G401 (cell line): Measurements from ENCODE around the gene KMO. TPM values are rescaled to one million over a fixed set of nuclear protein-coding genes. Genes with fewer than 3 reads are reported as not detected.
A peak's percentile ranks its signal among the peaks of the same experiment; 100 is the strongest.

ENCODE experiments used
- DNase-seq: peaks from one replicate; pipeline ENCODE4 v3.0.0-alpha.2; 2015; ENCODE audit warnings: low spot score
- in situ Hi-C: cut with HindIII; loops from 2 replicates; pipeline ENCODE4 v1.10.0; 2016; ENCODE audit warnings: low sequenced_read_pairs, mixed read lengths
- total RNA-seq: library from RNA; depleted of rRNA; stranded (reverse); fragments of >200 nt; shearing (Covaris generic); gene quantifications from 2 replicates; pipeline ENCODE4 v1.2.3, GENCODE V29; 2014; rRNA removed

The KMO gene
- not detected in 2 replicates for total RNA-seq

DNA sequence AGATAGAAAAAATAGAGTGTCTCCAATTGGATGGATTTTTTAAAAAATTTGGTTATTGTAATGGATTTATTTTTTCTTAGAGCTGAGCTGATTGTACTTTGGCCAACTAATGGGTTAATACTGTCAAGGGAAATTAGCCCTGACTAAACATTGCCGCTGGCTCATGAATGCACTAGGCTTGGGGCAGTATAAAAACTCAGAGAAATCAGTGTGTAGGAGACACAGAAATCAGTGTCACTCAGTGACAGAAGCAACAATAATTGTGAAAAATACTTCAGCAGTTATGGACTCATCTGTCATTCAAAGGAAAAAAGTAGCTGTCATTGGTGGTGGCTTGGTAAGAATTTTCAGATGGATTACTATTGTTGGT, at the start of gene KMO:
Gene KMO, plus strand, starts transcription at position 217 of the 370 bp plus-strand sequence. Its CDS starts 67 bp downstream, at position 284.
- in situ Hi-C loops = no loop called here
- DNase-seq = no peak

DNA sequence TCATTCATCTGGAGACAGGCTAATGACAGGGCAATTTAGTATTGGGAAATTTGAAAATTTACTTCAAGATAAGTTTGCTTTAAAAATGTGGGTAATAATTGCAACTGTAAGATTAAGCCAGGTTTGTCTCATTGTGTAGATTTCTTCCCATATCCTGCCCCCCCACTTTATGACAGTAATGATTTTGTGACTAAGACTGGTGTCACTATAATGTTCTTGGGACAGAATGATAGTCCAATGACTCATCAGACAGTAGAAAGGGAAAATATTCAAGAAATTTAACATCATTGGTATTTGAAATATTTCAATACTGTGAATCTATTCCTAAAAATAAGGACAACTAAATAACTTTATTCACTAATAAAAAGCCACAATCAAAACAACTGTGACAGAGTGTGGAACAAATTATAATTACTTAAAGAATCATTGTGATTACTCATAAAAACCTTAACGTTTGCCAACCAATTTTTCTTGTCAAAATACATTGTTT, 49.4 kb upstream of the KMO start:
- DNase-seq = no peak

DNA sequence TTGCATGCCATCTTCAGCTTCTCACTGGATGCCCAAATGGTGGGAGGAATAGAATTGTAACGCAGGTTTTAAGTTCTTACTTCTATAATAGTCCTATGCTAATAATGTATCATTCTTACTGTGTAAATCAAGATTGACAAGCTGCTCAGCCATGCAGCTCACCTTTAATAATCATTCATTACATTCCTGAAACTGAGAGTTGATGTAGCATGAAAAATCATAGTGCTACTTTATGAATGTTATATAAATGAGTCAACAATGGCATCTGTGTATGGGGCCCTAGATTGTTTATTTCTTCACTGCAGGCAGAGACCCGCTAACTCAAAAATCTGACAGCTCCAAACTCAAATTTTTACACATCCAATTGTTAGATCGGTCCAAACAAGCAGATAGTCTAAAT, 47.0 kb upstream of the KMO start:
- in situ Hi-C loops = no loop called here
- no peak for DNase-seq

More for the DNA sequence above, 49.4 kb upstream of the KMO start:
- in situ Hi-C loops = no loop called here

DNA sequence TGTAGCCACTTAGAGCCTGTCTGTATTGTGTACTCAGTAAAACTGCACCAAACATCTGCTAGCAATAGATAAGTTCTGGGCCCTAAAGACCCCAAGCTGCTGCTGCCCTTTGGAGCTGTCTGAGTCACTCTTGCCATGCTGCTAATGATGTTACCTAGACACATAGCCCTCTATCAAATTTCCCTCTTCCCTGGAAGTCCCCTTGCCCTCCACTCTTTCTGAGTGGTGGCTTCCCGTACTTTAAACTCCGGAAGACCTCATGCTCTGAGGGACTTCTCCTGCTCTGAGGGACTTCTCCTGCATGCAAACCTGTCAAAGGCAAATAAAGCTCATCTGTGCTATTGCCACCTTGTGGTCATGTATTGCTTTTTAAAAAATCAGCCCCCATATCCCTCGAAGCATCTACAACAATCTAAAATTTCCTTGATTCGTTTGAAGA, 46.6 kb upstream of the KMO start:
- no peak for DNase-seq
- in situ Hi-C loops = no loop called here

DNA sequence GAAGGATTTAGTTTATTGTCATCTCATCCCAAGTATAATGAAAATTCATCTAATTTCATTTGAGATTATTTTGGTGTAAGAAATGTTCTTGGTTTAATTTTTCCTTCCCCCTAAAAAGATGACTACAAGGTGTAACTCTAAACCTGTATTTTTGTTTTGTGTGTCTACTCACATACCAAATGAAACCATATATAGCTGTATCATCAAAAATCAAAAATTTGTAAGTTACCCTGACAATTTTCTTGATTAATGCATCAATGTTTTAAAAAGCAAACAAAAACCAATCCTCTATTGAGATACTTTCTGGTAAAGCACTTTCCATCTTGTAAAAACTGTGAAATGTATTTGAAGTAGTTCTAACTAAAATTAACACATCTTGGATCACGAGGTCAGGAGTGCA, 43.4 kb upstream of the KMO start:
- in situ Hi-C loops = no loop called here
- DNase-seq = no peak

DNA sequence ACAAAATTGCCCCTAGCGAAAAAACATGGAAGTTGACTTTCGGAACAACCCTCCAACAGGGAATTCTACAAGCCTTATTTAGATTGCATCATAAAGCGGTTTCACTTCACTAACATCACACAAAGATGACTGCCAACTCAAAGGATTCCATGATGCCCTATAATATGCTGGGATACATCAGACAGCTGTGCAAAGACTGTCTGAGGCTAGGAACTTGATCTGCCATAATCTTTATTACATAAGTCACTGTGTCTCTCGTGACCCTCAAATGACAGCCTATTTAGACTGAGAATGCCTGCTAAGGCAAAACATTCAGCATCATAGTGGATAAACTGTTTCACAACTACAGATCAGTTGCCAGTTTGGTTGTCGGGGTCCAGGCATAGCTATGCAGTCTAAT, 36.4 kb upstream of the KMO start:
- in situ Hi-C loops = no loop called here
- DNase-seq = no peak

DNA sequence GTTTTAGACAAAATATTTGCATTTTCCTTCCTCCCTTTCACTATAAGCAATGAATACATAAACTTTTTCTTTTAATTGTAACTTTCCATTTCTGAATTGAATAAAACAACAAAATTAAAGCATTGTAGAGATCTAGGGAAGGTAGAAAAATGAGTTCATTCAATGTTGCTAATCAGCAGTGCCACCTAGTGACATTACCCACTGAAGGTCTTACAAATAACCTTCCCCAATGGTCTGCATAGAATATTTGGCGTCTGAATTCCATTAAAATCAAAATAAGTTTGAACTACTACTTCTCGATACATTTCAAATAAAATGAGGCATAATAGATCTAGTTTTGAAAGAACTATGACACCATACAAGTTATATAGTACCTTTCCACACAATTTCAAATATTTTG, 32.3 kb upstream of the KMO start:
- in situ Hi-C loops = no loop called here
- peak; percentile 86 for DNase-seq

DNA sequence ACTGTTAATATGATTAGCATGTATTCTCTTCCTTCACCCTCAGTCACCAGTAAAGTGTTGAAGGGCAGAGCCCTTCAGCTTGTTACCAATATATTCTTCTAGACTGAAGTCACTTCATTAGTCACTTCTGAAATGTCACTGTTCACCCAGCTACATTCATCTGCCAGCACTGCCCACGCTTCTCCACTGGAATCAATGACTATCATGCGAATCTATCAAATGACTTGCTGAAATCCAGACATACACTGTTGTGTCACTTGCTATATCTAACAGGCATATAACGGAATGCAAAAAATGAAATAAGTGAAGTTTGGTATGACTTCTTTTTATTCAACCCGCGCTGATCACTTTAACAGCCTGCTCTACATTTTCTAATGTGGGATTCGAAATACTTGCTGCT, 28.7 kb upstream of the KMO start:
- in situ Hi-C loops = no loop called here
- no peak for DNase-seq

DNA sequence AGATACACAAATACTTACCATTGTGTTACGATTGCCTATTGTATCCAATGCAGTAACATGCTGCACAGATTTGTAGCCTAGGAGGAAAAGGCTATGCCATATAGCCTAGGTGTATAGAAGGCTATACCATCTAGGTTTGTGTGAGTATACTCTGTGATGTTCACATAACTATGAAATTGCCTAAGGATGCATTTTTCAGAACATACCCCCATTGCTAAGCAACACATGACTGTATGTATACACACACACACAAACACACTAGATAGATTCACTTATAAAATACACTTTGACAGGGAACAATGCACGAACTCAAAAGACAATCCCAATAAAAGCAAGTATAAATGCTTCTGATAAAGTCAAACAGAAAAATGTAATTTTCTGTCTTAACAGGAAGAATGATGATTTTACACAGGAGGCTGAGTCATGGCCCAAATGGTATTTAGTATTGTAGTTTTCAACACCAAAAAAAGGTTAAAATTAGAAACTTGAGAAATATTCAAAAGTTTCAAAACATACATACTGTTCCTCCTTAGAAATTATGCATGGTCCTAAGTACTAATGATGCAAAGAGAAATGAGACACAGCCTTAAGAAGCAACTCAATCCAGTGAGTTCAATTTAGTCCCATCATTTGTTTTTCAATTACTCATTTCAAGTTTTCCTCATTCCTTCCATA, 24.9 kb upstream of the KMO start:
- no peak for DNase-seq
- in situ Hi-C loops = no loop called here

DNA sequence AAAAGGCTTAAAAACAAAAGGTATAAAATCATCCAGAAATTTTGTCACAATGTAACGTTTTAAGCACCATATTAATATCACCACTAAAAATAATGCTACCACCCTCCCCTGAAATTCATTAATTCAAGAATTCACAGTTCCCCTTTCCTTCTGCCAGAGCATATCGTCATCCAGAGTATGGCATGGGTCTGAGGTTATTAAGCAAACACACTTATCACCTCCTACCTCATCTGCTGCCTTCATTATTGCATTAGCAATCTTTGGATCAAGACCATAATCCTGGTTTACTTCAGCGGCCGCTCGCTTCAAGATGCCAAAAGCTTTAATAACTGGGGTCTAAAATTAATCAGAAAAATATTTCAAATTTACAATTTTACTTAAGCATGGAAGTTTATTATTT, 18.8 kb upstream of the KMO start:
- in situ Hi-C loops = no loop called here
- DNase-seq = no peak

DNA sequence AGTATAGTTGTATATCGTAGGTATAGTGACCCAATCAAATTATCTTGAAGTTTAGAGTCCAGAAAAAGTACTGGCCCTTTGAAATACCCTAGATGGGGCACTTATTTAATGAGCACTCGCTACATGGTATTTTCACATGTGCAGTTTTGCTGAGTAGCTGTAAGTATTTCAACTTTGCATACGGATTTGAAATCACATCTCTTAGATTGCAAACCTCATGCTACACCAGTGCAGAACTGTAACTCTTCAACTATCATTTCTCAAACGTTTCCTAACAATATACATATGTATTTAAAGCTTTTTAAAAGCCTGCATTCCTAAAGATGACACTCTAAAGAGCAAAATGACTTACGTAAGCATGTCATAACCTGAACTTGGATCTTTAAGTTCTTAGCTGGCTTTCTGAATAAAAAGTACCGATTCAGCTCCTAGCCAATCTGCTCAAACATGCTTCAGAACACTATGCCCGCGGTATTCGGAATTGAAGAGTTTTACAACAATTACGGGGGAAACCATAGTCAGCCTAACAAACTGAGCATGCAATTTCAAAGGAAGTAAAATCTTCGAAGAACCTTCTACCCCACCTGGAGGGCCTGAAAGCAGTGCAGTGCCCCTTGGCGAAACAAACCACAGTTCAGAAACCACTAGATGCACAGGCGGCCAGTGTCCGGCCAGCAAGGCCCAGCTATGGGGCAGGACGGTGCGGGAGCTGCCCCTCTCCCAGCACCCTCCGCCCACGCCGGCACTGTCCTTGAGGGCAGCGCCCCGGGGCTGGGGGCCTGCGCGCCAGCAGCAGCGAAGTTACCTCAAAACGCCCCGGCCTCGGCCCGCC, 13.5 kb upstream of the KMO start:
- in situ Hi-C loops = no loop called here
- DNase-seq = peak; percentile 39

DNA sequence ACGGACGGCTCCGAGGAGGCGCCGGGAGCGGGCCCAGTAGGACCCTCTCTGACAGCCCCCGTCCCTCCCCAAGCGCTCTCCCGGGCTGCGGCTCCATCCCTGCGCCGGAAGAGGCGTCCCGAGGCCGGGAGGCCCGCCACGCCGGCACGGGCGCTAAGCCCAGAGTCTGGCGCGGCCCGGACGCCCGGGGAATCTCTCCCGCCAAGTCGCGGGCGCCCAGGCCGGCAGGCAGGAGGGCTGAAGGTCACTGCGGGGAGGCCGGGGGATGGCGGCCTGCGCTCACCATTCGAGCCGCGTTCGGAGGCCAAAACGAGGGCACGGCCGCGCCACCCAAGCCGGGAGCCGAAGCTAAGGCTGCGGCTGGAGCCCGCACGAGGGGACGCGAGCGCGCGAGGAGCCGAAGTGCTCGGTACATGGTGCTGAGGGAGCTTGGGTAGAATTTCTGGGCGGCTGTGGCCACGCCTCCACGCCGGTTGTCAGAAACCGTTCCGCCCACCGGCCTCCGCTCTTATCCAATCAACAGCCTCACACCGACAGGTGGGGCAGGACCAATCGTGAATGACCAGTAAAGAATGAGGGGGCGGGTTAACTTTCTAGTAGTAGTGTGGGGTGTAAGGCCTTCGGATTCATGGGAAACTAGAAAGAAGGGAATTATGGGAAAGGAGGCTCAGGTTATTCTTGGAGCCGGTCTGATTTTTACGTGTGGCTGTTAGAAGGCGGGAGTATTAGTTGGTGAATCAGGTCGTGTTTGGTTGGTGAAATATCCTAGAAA, 12.7 kb upstream of the KMO start, which contains the start of gene FH:
Gene FH, minus strand, starts transcription at position 448 of the 772 bp plus-strand sequence. Its CDS starts 33 bp downstream, at position 415.
- peak; percentile 100 for DNase-seq
- in situ Hi-C loops = no loop called here

DNA sequence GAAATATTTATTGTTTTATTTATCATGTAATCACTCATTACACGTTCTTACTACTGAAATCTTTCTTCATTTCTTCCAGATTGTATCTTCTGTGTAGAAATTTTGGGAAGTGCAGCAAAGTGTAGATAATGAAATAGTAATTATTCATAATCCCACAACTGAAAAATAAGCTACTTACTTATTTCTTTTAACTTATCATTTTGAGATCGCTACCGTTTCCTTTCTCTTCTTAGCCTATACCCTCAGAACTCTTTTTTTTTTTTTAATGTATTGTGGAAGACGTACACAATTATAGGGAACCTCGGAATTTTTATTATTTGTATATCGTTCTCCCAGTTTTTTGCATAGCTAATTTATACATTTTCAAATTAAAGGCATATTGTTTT, 12.1 kb upstream of the KMO start:
- in situ Hi-C loops = no loop called here
- no peak for DNase-seq

DNA sequence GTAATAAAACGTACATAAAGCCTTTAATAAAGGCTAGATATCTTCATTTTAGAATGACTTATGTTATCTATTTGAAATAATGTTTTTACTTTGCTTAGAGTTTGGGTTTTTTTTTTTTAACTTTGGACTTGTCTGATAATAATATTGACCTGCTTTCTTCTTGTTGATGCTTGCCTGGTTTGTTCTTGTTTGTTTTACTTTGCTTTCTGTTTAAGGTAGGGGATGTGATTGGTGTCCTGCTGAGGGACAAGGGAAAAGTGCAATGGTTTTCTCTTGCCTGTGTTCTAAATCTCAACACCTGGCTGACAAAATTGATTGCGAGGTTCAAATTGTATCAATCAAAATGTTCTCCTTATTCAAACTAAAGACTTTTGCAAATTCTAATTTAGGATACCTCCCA, 10.5 kb upstream of the KMO start:
- in situ Hi-C loops = no loop called here
- no peak for DNase-seq

DNA sequence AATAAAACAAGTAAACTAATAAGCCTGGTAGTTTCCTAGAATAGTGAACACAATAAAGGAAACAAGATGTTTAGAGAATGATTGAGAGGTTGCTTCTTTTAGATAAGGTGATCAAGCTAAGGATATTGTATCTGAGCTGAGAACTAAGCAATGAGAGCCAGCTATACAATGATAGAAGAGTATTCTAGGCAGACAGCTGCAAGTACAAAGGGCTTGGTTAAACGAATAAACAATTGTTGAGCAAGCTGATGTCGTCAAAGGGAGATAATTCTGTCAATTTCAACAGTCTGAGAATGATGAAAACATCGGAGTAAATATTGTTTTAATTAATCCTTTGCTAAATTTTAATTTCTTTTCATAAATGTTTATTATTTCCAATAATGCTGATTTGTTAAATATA, 7.2 kb upstream of the KMO start:
- in situ Hi-C loops = no loop called here
- DNase-seq = no peak

DNA sequence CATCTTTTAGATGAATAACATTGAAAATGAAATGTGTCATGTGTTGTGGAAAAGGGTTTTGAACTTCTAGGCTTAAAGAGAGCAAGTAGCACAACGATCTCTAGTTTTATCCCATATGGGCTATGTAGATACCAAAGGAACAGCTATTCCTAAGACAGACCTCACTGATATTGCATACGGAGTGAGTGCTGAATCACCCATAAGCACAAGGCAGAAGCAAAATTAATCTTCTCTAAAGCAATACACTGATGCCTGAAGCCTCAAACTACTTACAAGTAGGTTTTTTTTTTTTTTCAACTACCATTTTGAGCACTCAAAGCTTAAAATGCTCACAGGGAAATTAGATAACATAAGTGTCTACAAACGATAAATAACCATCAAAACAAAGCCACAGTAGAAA, 5.0 kb upstream of the KMO start:
- no peak for DNase-seq

DNA sequence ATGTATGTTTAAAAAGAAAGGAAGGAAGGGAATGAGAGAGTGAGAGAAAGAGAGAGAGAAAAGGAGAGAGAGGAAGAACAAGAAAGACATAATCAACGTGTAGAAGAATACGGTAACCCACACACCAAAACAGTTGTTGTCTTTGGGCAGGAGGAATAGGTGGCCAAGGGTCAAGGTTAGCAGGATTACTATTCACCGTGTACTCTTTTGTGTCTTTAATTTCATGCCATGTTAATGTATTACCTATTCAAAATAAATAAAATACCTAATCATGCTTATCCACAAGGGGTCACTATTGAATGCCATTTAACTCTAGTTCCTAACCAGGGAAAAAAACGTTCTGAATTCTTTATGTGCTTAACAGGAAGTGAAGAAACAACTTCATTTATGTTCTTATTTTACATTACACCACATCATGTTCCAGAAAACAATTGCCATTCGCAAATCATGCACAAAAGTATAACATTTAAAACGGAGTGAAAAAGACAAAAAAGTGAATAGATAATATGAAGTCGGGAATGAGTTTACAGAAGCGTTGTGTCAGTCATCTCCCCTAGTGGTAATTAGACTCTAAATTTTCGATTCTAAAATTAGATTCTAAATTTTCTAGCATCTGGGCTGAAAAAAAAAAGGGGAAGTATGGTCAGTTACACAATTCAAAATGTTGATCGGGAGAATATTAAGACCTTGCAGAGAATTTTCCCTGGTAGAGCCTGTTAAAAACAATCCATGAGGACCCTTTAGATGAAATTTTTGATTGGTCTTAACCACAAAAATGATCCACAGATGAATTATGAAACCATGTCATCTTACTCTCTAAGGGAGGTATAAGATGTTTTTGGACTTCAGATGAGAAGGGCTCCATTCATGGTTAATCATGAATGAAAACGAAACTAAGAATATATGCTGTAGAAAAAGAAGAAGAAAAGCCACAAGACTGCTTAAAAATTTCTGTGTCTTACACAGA, 700 bp upstream of the KMO start:
- in situ Hi-C loops = no loop called here
- peak; percentile 65 for DNase-seq

More for the DNA sequence above, 5.0 kb upstream of the KMO start:
- in situ Hi-C loops = no loop called here

DNA sequence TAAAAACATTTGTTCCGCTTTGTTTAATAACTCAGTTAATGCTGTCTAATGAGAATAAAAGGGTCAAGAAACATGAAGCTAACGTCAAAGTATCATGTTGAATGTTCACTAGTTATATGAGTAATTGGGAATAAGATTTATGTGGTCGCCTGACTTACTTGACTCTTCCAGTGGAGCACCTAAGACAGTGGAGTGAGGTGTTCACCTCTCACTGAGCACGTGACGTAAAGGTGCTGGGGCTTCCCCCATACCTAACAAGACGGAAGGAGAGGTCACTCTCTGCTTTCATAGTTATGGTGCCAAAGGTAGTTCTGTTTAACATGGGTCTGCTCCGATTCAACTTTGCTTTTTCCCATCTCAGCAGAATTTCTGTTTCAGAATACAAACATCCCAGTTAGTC, 686 bp downstream of the KMO start:
- in situ Hi-C loops = no loop called here

More for the DNA sequence above, 686 bp downstream of the KMO start:
- no peak for DNase-seq
